ENCODE measurements around the gene ZFYVE28.

Gene ZFYVE28

DNA sequence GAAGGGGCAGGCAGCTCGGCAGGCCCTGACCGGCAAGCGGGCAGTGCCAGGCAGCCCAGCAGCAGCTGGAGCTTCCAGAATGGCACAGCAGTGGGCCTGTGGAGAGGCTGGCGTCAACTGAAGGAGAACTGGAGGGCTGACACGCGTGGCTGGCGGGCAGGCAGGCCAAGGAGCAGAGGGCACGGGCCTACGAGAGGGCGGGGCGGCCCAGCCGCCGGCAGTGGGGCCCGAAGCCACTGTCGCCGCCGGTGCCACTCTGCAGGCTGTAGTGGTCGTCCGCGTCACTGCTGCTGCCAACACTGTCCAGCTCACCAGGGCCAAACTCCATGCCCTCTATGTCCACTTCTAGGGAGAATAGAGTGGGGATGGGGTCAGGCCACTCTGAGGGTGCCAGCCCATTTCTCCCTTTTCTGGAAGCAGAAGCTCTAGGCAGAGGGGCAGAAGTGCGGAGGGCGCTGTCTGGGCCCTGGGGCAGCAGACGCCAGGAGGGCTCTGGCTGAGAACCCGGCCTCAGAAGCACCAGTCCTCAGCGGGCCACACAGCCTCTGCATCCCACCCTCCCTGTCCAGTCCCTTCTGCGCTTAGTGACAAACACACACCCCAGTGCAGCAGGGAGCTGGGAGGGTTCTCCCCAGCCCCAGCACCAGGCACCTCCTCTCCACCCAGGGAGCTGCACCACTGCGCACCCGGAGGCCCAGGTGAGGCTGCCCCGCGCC is 167.9 kb downstream of the ZFYVE28 start:
- Histone ChIP-seq H3K27me3 (replicated peaks in 2 of 5; ENCODE audit: control insufficient read depth in 4 of 5, insufficient read depth in 5 of 5, low read length in 4 of 5) (no peaks in the 10 kb centered on the region), H3K36me3 (ENCODE audit: control insufficient read depth in 4 of 4, insufficient read depth in 4 of 4, low read length in 3 of 4) (peaks cover 5 to 82% (median 34%) of the 10 kb centered on the region in 4 experiments), H3K4me3 (ENCODE audit: control insufficient read depth in 1 of 7, extremely low read depth in 1 of 7, insufficient read depth in 4 of 7, low read depth in 2 of 7, low read length in 6 of 7) (no peak overlapping the region), H3K4me1 (ENCODE audit: control extremely low read depth in 1 of 4, control insufficient read depth in 4 of 4, insufficient read depth in 4 of 4, low read length in 3 of 4) (peaks cover 0 to 7% (median 5%) of the 10 kb centered on the region in 4 experiments), H3K27ac (ENCODE audit: insufficient read depth in 1 of 2, low read depth in 1 of 2, low read length in 2 of 2, poor library complexity in 1 of 2, severe bottlenecking in 2 of 2) (no peak overlapping the region), H3K9me3 (ENCODE audit: control extremely low read depth in 1 of 5, control insufficient read depth in 4 of 5, insufficient read depth in 2 of 5, low read depth in 1 of 5, low read length in 4 of 5) (no peaks in the 10 kb centered on the region)
- no peak for DNase-seq
- 93% methylated on average over 21 of the region's 30 CpGs for WGBS (ENCODE audit: insufficient coverage)
- ChIA-PET POLR2A (interaction anchor here (1.4 kb wide), 1 partner anchor 8 kb away, joined by 4 read pairs; the partner anchor contains the start of genes HAUS3 and POLN), CTCF (interaction anchor here (1.1 kb wide), 1 partner anchor 104 kb away, joined by 3 read pairs; no protein-coding TSS in a partner anchor)

DNA sequence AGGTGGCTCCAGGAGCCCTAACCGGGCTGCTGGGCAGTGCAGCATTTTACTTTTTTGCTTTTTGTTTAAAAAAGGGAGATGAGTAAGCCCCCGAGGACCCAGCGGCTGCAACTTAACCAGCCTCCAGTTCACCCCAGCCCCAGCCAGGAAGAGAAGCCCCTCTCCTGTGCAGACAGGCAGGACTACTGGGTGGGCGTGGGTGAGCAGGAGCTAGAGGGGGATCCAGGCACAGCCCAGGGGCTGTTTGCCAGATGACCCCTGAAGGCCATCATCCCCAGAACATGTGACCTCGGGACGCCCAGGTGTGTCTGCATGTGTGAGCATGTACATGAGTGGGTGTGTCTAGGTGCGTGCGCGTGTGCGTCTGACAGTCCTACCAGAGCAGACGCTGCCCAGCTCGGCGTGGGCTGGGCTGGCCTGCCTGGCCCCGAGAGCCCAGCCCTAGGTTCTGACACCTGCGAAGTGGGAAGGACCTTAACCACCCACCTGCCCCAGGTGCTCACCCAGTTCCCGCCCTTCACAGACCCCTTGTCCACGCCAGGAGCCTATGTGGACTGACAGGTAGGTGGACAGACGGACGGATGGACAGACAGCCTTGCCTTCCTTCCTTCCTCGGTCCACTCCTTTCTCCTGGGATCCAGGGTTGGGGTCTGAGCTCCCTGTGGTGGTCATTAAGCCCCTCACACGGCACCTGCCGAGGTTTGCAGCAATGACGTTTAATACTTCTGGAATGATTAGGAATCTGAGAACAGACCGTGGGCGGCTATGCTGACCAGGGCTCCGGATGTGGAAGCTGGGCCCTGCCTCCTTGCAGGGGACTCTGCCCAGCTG is 168.7 kb downstream of the ZFYVE28 start:
- Histone ChIP-seq H3K36me3 (ENCODE audit: control insufficient read depth in 4 of 4, insufficient read depth in 4 of 4, low read length in 3 of 4) (peaks cover 3 to 75% (median 30%) of the 10 kb centered on the region in 4 experiments), H3K4me3 (ENCODE audit: control insufficient read depth in 1 of 7, extremely low read depth in 1 of 7, insufficient read depth in 4 of 7, low read depth in 2 of 7, low read length in 6 of 7) (no peak overlapping the region), H3K27me3 (replicated peaks in 2 of 5; ENCODE audit: control insufficient read depth in 4 of 5, insufficient read depth in 5 of 5, low read length in 4 of 5) (no peaks in the 10 kb centered on the region), H3K4me1 (ENCODE audit: control extremely low read depth in 1 of 4, control insufficient read depth in 4 of 4, insufficient read depth in 4 of 4, low read length in 3 of 4) (peaks cover 0 to 14% (median 10%) of the 10 kb centered on the region in 4 experiments), H3K27ac (ENCODE audit: insufficient read depth in 1 of 2, low read depth in 1 of 2, low read length in 2 of 2, poor library complexity in 1 of 2, severe bottlenecking in 2 of 2) (no peak overlapping the region), H3K9me3 (ENCODE audit: control extremely low read depth in 1 of 5, control insufficient read depth in 4 of 5, insufficient read depth in 2 of 5, low read depth in 1 of 5, low read length in 4 of 5) (no peaks in the 10 kb centered on the region)
- POLR2A ChIA-PET: interaction anchor here (0.6 to 1.4 kb wide), 3 partner anchors 8 to 146 kb away, joined by 3 to 4 read pairs (median 4); partner anchors contain the start of genes HAUS3, MXD4 and POLN
- CTCF ChIA-PET: interaction anchor here (1.0 kb wide), 1 partner anchor 11 kb away, joined by 4 read pairs; no protein-coding TSS in a partner anchor
- 97% methylated on average over 18 of the region's 26 CpGs for WGBS (ENCODE audit: insufficient coverage)
- DNase-seq: no peak

DNA sequence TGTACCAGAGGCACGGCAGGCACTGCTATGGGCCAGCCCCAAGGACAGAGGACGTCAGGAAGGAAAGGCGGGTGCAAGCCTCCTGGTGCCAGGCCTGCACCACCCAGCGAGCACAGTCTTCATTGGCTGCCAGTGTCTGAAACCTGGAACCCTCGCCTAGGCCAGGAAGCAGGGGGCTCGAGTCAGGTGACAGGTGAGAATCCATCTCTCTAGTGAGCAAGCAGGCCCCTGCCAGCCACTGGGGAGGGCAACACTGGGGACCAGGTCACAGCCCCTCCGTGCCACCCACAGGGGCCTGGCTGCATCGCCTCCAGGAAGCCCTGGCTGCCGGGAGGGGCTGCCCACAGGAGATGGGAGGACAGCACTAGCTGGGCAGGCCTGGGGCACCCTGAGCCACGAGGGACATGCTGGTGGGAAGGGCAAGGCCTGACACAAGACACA is 169.6 kb downstream of the ZFYVE28 start:
- DNase-seq: no peak
- Histone ChIP-seq H3K9me3 (ENCODE audit: control extremely low read depth in 1 of 5, control insufficient read depth in 4 of 5, insufficient read depth in 2 of 5, low read depth in 1 of 5, low read length in 4 of 5) (no peaks in the 10 kb centered on the region), H3K27ac (ENCODE audit: insufficient read depth in 1 of 2, low read depth in 1 of 2, low read length in 2 of 2, poor library complexity in 1 of 2, severe bottlenecking in 2 of 2) (no peak overlapping the region), H3K27me3 (replicated peaks in 2 of 5; ENCODE audit: control insufficient read depth in 4 of 5, insufficient read depth in 5 of 5, low read length in 4 of 5) (no peaks in the 10 kb centered on the region), H3K4me1 (ENCODE audit: control extremely low read depth in 1 of 4, control insufficient read depth in 4 of 4, insufficient read depth in 4 of 4, low read length in 3 of 4) (peaks cover 5 to 23% (median 18%) of the 10 kb centered on the region in 4 experiments), H3K36me3 (ENCODE audit: control insufficient read depth in 4 of 4, insufficient read depth in 4 of 4, low read length in 3 of 4) (peaks cover 0 to 66% (median 26%) of the 10 kb centered on the region in 4 experiments), H3K4me3 (ENCODE audit: control insufficient read depth in 1 of 7, extremely low read depth in 1 of 7, insufficient read depth in 4 of 7, low read depth in 2 of 7, low read length in 6 of 7) (no peak overlapping the region)
- WGBS (ENCODE audit: insufficient coverage): 87% methylated on average over 10 of the region's 10 CpGs
- ChIA-PET POLR2A (interaction anchor here (1.2 kb wide), 1 partner anchor 106 kb away, joined by 5 read pairs; no protein-coding TSS in a partner anchor), CTCF (interaction anchor here (1.0 kb wide), 2 partner anchors 12 kb away, joined by 3 to 4 read pairs; no protein-coding TSS in a partner anchor)

DNA sequence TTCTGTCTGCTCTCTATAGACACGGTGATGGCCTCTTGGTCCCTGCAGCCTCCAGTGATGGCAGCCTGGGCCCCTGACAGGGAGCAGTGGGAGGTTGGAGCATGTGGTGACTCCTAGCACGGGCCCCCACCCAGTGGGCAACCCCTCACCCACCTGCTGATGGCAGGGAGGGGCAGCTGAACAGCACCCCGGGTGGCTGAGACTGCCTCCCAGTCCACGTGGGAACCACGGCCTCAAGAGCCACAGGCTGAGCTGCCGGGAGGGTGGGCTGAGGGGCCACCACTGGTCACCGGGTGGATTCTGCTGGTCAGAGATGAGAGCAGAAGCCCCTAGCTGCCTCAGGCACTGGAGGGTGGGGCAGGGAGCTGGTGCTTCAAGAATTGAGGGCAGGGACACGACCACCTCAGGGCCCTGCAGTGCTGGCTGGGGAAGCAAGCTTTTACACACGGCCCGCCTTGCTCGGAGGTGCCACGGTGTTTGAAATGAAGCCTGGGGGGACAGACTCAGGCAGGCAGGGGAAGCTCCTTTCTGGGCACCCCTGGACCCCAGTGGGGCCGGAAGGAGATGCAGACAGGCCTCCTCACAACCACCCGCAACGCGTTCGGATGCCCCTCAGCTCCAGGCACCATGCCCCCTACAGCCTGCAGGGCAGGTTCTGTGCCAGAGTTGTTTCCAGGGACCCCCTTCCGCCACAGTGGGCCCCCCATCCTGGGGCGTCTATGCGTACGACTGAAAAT is 170.2 kb downstream of the ZFYVE28 start:
- no peak for DNase-seq
- ChIA-PET POLR2A (interaction anchor here (0.5 to 2.0 kb wide), 4 partner anchors 11 to 323 kb away, joined by 4 to 9 read pairs (median 5); partner anchors contain the start of gene MXD4), CTCF (interaction anchor here (1.0 kb wide), 1 partner anchor 12 kb away, joined by 3 read pairs; no protein-coding TSS in a partner anchor)
- Histone ChIP-seq H3K27ac (ENCODE audit: insufficient read depth in 1 of 2, low read depth in 1 of 2, low read length in 2 of 2, poor library complexity in 1 of 2, severe bottlenecking in 2 of 2) (no peak overlapping the region), H3K4me1 (ENCODE audit: control extremely low read depth in 1 of 4, control insufficient read depth in 4 of 4, insufficient read depth in 4 of 4, low read length in 3 of 4) (peaks cover 5 to 28% (median 23%) of the 10 kb centered on the region in 4 experiments), H3K36me3 (ENCODE audit: control insufficient read depth in 4 of 4, insufficient read depth in 4 of 4, low read length in 3 of 4) (peaks cover 0 to 60% (median 24%) of the 10 kb centered on the region in 4 experiments), H3K27me3 (replicated peaks in 2 of 5; ENCODE audit: control insufficient read depth in 4 of 5, insufficient read depth in 5 of 5, low read length in 4 of 5) (no peaks in the 10 kb centered on the region), H3K4me3 (ENCODE audit: control insufficient read depth in 1 of 7, extremely low read depth in 1 of 7, insufficient read depth in 4 of 7, low read depth in 2 of 7, low read length in 6 of 7) (no peak overlapping the region), H3K9me3 (ENCODE audit: control extremely low read depth in 1 of 5, control insufficient read depth in 4 of 5, insufficient read depth in 2 of 5, low read depth in 1 of 5, low read length in 4 of 5) (no peaks in the 10 kb centered on the region)
- 97% methylated on average over 15 of the region's 21 CpGs for WGBS (ENCODE audit: insufficient coverage)

DNA sequence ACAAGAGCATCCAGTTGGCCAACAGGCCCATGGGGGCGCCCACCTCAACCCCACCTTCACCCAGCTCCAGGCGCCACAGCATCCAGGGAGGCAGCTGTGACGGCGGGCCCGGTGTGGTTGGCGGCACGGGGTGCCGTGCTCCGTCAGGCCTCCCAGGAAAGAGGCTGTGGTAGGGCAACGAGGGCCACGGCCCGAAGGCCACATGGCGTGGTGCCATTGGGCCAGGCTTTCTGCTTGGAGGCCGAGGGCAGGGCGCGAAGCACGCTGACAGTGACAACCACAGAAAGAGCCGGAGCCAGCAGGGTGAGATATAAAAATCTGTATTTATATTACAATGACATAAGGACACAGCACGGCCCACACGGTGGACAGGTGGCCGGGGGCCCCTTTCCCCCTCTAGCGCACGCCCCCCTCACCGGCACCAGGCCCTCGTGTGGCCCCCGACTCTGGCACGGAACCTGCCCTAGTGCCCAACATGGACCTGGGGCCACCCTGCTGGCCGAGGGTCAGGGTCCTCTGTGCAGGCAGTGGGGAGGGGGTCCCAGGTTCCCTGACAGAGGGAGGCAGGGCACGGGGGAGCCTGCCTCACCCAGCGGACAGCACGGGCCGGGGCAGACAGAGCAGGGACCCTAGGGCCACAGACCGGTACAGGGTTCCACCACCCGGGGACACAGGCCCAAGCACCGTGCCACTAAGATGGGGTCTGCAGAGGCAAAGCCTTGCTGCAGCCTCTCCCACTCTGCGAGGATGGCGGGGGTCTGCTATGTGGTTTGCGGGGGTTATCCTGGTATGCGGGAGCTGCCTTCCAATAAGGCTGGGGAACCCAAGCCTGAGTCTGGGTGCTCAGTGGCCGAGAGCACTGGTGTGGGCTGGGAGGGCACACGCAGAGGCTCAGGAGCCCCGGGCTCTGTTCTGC is 171.1 kb downstream of the ZFYVE28 start:
- CTCF ChIA-PET: interaction anchor here (0.7 to 1.0 kb wide), 2 partner anchors 13 to 107 kb away, joined by 3 read pairs; no protein-coding TSS in a partner anchor

More for the DNA sequence above, 171.1 kb downstream of the ZFYVE28 start:
- H3K36me3 ChIP-seq (ENCODE audit: control insufficient read depth in 4 of 4, insufficient read depth in 4 of 4, low read length in 3 of 4): peaks cover 0 to 52% (median 22%) of the 10 kb centered on the region in 4 experiments
- DNase-seq: no peak
- no peak overlapping the region for H3K27ac ChIP-seq (ENCODE audit: insufficient read depth in 1 of 2, low read depth in 1 of 2, low read length in 2 of 2, poor library complexity in 1 of 2, severe bottlenecking in 2 of 2)
- H3K4me3 ChIP-seq (ENCODE audit: control insufficient read depth in 1 of 7, extremely low read depth in 1 of 7, insufficient read depth in 4 of 7, low read depth in 2 of 7, low read length in 6 of 7): no peak overlapping the region
- POLR2A ChIA-PET: interaction anchor here (0.6 to 2.0 kb wide), 4 partner anchors 12 to 107 kb away, joined by 3 to 9 read pairs (median 4); partner anchors contain the start of gene MXD4
- whole genome bisulfite sequencing (ENCODE audit: insufficient coverage): 93% methylated on average over 34 of the region's 42 CpGs
- peaks cover 5 to 30% (median 23%) of the 10 kb centered on the region in 4 experiments for H3K4me1 ChIP-seq (ENCODE audit: control extremely low read depth in 1 of 4, control insufficient read depth in 4 of 4, insufficient read depth in 4 of 4, low read length in 3 of 4)
- no peaks in the 10 kb centered on the region for H3K27me3 ChIP-seq (replicated peaks in 2 of 5; ENCODE audit: control insufficient read depth in 4 of 5, insufficient read depth in 5 of 5, low read length in 4 of 5)
- no peaks in the 10 kb centered on the region for H3K9me3 ChIP-seq (ENCODE audit: control extremely low read depth in 1 of 5, control insufficient read depth in 4 of 5, insufficient read depth in 2 of 5, low read depth in 1 of 5, low read length in 4 of 5)
